Suppressor macrophage treated with lipopolysaccharide for 4 hours (primary cell): ENCODE data around the gene NLRP1.

Experiments used
- DNase-seq: peaks from one replicate; pipeline ENCODE4 v3.0.0-alpha.2; 2020

The NLRP1 gene

GRCh38 chr17:5552841-5553240 is 31.5 kb downstream of the NLRP1 start:
- DNase-seq, result no peak

- no peak for DNase-seq
Measured at GRCh38 chr17:5545051-5545987, 39.0 kb downstream of the NLRP1 start.

- no peak for DNase-seq
Measured at GRCh38 chr17:5544115-5544514, 40.2 kb downstream of the NLRP1 start.

GRCh38 chr17:5541610-5542202 is 42.6 kb downstream of the NLRP1 start:
- DNase-seq, result no peak

GRCh38 chr17:5540321-5540720 is 44.0 kb downstream of the NLRP1 start:
- DNase-seq, result no peak

GRCh38 chr17:5539286-5539685 is 45.0 kb downstream of the NLRP1 start:
- DNase-seq, result no peak

GRCh38 chr17:5536866-5537650 is 47.3 kb downstream of the NLRP1 start:
- DNase-seq, result no peak

- DNase-seq, result no peak
Measured at GRCh38 chr17:5535436-5535835, 48.9 kb downstream of the NLRP1 start.

- no peak for DNase-seq
Measured at GRCh38 chr17:5533486-5534315, 50.6 kb downstream of the NLRP1 start.

GRCh38 chr17:5532581-5532980 is 51.7 kb downstream of the NLRP1 start:
- no peak for DNase-seq

- no peak for DNase-seq
Measured at GRCh38 chr17:5531085-5531418, 53.3 kb downstream of the NLRP1 start.

- peak; percentile 39 for DNase-seq
Measured at GRCh38 chr17:5530265-5531084, 53.8 kb downstream of the NLRP1 start.

GRCh38 chr17:5527601-5528250 is 56.6 kb downstream of the NLRP1 start:
- no peak for DNase-seq

GRCh38 chr17:5526821-5527598 is 57.3 kb downstream of the NLRP1 start:
- peak; percentile 90 for DNase-seq

- no peak for DNase-seq
Measured at GRCh38 chr17:5523249-5523648, 61.1 kb downstream of the NLRP1 start.

GRCh38 chr17:5522476-5522875 is 61.8 kb downstream of the NLRP1 start:
- no peak for DNase-seq

GRCh38 chr17:5516060-5516792 is 68.1 kb downstream of the NLRP1 start:
- no peak for DNase-seq

GRCh38 chr17:5514976-5515375 is 69.3 kb downstream of the NLRP1 start:
- DNase-seq, result no peak

- DNase-seq, result no peak
Measured at GRCh38 chr17:5513628-5514027, 70.7 kb downstream of the NLRP1 start.
